Esophagus squamous epithelium (tissue), 4 donors: ENCODE data around the gene ICAM2.

Experiments
- CTCF ChIP-seq, 6 experiments: fragments of 450-650 bp in 4 of 6; fragments of 200-600 bp in 2 of 6; sonication (generic) in 2 of 6; IDR thresholded peaks; one replicate each; pipeline ENCODE4 v1.5.1; 2016 to 2019; ENCODE audit warnings: antibody characterized with exemption in 6 of 6, mild to moderate bottlenecking in 4 of 6, moderate library complexity in 4 of 6
- POLR2A ChIP-seq, 4 donors: fragments of 450-650 bp; IDR thresholded peaks; one replicate each; pipeline ENCODE4 v1.6.1; 2017; ENCODE audit warnings: antibody characterized with exemption in 4 of 4, mild to moderate bottlenecking in 4 of 4, moderate library complexity in 3 of 4

- no peak for TF ChIP-seq CTCF (IDR thresholded peaks at IDR 0.05)
- TF ChIP-seq POLR2A (IDR thresholded peaks at IDR 0.05) = no peak
Measured at GRCh38 chr17:63998721-63999679, 21.4 kb downstream of the ICAM2 start.
